Activated B cell treated with CpG ODN at 0.5 μM for 24 hours (primary cell): Measurements from ENCODE around the gene TCERG1L. TPM values are rescaled to one million over a fixed set of nuclear protein-coding genes. Genes with fewer than 3 reads are reported as not detected.

ENCODE experiments used
- ATAC-seq: fragments of 200-7000 bp; cut with Tn5 transposase; one replicate; pipeline ENCODE4 v1.10.0; 2021; ENCODE audit warnings: low read depth, mild to moderate bottlenecking, moderate library complexity
- CTCF ChIA-PET: fragments of 350-600 bp; sonication (Branson Sonifier 250); formaldehyde crosslinking; loops from one replicate; lab custom pipeline; 2021; ENCODE audit warnings: antibody characterized with exemption; lab: Charles Lee
- POLR2A ChIA-PET: fragments of 350-600 bp; sonication (Branson Sonifier 250); formaldehyde crosslinking; loops from one replicate; lab custom pipeline; 2021; ENCODE audit warnings: antibody characterized with exemption; lab: Charles Lee
- DNase-seq: peaks from one replicate; pipeline ENCODE4 v3.0.0; 2022
- H3K27ac Mint-ChIP-seq: one replicate; pipeline ENCODE4 v1.8.0; 2020; ENCODE audit warnings: mixed read lengths
- H3K27me3 Mint-ChIP-seq: one replicate; pipeline ENCODE4 v1.8.0; 2021; ENCODE audit warnings: mixed read lengths
- H3K36me3 Mint-ChIP-seq: one replicate; pipeline ENCODE4 v1.8.0; 2021; ENCODE audit warnings: low read depth, mixed read lengths
- H3K4me1 Mint-ChIP-seq: one replicate; pipeline ENCODE4 v1.8.0; 2021; ENCODE audit warnings: mixed read lengths
- H3K4me3 Mint-ChIP-seq: one replicate; pipeline ENCODE4 v1.8.0; 2020; ENCODE audit warnings: mild to moderate bottlenecking, mixed read lengths
- H3K9me3 Mint-ChIP-seq: one replicate; pipeline ENCODE4 v1.8.0; 2020; ENCODE audit warnings: mixed read lengths
- intact Hi-C: fragments of 100-400 bp; cut with micrococcal nuclease; formaldehyde crosslinking; loops from one replicate; pipeline ENCODE4 v1.15.1; 2024
- total RNA-seq: library from RNA; stranded (reverse); gene quantifications from 2 replicates; pipeline ENCODE4 v1.2.3, GENCODE V29; 2022
- TF ChIP-seq, protein P1 (sequence below): fragments of 200-600 bp; IDR thresholded peaks from one replicate; pipeline ENCODE4 v1.8.0; 2022; ENCODE audit warnings: antibody characterized with exemption, mild to moderate bottlenecking

Gene TCERG1L
- total RNA-seq, 1 donor from 2014 or later: not detected

DNA sequence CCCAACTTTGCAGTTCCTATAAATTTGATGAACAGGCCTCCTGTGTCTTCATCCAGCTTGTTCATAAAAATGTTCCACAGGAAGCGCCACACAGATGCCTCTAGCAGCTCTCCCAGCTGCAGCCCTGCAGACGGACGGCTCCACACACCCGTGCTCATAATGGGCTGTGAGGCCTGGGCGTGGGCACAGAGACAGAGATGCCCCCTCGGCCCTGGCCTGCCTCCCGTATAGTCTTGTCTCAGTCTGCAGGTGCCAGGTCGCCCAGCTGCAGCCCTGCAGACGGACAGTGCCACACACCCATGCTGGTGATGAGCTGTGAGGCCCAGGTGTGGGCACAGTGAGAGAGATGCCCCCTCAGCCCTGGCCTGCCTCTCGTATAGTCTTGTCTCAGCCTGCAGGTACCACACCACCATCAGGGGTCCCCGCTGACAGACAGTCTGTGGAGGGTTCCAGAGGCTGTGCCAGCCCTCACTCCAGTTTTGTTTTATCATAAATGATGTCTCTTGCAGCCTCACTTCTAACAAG is 189.9 kb downstream of the TCERG1L start:
- intact Hi-C loops: no loop called here
- DNase-seq (no peak), ATAC-seq (no peak)
- POLR2A ChIA-PET: no interaction called here
- Mint-ChIP-seq H3K27me3 (no peaks in the 10 kb centered on the region), H3K27ac (no peak overlapping the region), H3K9me3 (peaks cover 3% of the 10 kb centered on the region), H3K4me3 (no peak overlapping the region), H3K4me1 (no peaks in the 10 kb centered on the region), H3K36me3 (no peaks in the 10 kb centered on the region)
- TF ChIP-seq, protein P1, sequence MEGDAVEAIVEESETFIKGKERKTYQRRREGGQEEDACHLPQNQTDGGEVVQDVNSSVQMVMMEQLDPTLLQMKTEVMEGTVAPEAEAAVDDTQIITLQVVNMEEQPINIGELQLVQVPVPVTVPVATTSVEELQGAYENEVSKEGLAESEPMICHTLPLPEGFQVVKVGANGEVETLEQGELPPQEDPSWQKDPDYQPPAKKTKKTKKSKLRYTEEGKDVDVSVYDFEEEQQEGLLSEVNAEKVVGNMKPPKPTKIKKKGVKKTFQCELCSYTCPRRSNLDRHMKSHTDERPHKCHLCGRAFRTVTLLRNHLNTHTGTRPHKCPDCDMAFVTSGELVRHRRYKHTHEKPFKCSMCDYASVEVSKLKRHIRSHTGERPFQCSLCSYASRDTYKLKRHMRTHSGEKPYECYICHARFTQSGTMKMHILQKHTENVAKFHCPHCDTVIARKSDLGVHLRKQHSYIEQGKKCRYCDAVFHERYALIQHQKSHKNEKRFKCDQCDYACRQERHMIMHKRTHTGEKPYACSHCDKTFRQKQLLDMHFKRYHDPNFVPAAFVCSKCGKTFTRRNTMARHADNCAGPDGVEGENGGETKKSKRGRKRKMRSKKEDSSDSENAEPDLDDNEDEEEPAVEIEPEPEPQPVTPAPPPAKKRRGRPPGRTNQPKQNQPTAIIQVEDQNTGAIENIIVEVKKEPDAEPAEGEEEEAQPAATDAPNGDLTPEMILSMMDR: no peak
- CTCF ChIA-PET: no interaction called here

DNA sequence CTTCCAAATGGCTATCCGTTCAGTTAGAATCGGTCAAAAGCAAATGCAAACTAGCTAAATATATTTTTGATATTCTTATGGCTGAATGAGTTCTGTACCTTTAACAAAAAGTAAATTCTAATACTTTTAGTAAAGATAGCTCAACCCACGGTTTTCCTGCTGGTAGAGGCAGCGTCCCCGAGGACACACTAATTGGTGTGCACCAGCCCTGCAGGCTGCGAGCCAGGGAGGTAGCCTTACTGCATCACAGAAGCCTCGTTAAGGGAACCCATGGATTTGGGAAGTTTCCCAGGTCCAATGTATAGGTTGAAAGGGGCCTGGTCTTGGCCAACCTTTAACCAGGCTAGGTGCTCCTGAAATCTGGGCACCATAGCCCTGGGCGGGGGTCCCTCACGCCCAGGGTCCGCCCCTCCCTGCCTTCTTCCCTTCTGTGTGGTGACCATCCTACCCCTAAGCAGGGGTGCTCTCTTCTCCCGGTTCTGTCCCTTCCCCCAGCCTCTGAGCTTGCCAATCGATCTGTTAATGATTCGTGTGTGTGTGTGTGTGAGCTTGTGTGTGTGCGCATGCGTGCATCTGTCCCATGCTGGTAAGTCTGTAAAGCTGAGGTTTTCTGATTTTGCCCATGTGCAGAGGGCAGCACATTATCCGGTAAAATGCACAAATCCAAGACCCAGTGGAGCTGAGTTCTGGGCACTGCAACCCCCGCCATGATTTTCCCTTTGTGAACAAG is 191.7 kb downstream of the TCERG1L start:
- ChIA-PET POLR2A (no interaction called here), CTCF (no interaction called here)
- H3K36me3 Mint-ChIP-seq: no peaks in the 10 kb centered on the region
- ATAC-seq: no peak
- TF ChIP-seq, protein P1: no peak
- H3K27me3 Mint-ChIP-seq: no peaks in the 10 kb centered on the region
- H3K4me3 Mint-ChIP-seq: no peak overlapping the region
- peaks cover 3% of the 10 kb centered on the region for H3K9me3 Mint-ChIP-seq
- intact Hi-C loops: no loop called here
- H3K27ac Mint-ChIP-seq: no peak overlapping the region
- H3K4me1 Mint-ChIP-seq: no peaks in the 10 kb centered on the region
- DNase-seq: no peak

DNA sequence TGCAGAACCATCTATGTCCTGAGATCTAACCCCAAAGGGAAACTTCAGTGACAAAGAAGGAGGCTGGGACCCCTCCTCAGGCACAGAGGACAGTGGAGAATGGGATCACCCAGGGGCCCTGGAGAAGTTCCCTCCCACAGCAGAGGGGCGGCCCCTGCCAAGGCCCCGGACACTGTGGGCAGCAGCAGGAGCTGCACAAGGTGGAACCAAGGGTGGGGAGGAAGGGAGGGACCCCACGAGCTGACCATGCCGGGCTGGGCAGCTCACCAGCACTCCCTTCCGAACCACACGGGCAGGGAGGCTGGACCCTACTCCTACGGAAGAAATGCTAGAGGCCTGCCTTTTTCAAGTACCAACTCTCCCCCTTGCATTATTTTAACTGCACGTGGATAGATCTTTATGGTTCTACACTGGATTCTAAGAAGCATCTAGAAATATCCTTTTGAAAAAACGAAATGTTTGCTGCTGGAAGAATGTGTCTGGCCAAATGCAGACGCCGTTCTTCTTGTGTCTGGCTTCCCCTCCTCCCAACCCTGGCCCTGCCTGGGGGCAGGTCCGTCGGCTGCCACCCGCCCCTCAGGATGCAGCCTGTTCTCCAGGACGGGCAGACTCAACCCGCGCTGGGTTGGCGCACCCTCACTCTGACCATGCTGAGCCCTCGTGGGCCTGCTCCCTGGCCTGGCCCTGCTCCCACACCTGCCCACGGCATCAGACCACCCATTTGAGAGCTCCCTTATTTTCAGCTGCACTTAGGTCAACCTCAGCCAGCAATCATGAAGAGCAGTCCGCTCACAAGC is 193.9 kb downstream of the TCERG1L start:
- ChIA-PET CTCF (no interaction called here), POLR2A (no interaction called here)
- Mint-ChIP-seq H3K9me3 (peaks cover 3% of the 10 kb centered on the region), H3K27ac (no peak overlapping the region), H3K27me3 (no peaks in the 10 kb centered on the region), H3K4me1 (no peaks in the 10 kb centered on the region), H3K36me3 (no peaks in the 10 kb centered on the region), H3K4me3 (no peak overlapping the region)
- DNase-seq (no peak), ATAC-seq (no peak)
- intact Hi-C loops: no loop called here
- TF ChIP-seq, protein P1: no peak

DNA sequence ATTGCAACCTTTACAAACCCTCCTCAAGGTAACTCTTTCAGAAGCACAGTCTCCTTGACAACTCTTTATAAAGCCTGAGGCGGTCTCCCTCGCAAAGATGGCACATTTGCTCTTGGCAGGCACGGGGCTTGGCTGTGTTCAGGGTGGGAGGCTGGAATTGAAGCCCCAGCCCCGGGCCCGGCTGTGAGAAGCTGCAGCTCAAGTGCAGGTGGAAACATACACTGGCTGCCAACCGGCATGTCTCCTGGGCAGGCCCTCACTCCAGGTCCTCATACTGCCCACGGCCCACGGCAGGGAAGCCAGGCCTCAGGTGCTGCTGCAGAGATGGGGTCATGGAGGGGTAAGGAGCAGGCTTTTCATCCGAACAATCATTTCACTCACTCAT is 194.5 kb downstream of the TCERG1L start:
- ATAC-seq (no peak), DNase-seq (no peak)
- Mint-ChIP-seq H3K27me3 (no peaks in the 10 kb centered on the region), H3K36me3 (no peaks in the 10 kb centered on the region), H3K27ac (no peak overlapping the region), H3K4me3 (no peak overlapping the region), H3K9me3 (no peaks in the 10 kb centered on the region), H3K4me1 (no peaks in the 10 kb centered on the region)
- intact Hi-C loops: no loop called here
- TF ChIP-seq, protein P1: no peak
- POLR2A ChIA-PET: no interaction called here
- CTCF ChIA-PET: no interaction called here
